GM23338 (cell line): Measurements from ENCODE around the gene FUT7. TPM values are rescaled to one million over a fixed set of nuclear protein-coding genes. Genes with fewer than 3 reads are reported as not detected.

Experiments
- ATAC-seq: fragments of 200-7000 bp; cut with Tn5 transposase; 3 replicates; pipeline ENCODE4 v1.9.1; 2020
- DNase-seq: peaks from one replicate; pipeline ENCODE4 v3.0.0-alpha.2; 2015; ENCODE audit warnings: low spot score
- H2AFZ ChIP-seq: fragments of 200-600 bp; sonication (generic); 2 replicates; pipeline ENCODE4 v1.8.0; 2016; ENCODE audit warnings: antibody characterized with exemption, mild to moderate bottlenecking, moderate library complexity
- H3F3A ChIP-seq: fragments of 200-600 bp; sonication (generic); replicated peaks from 2 replicates; pipeline ENCODE4 v1.8.0; 2017; ENCODE audit warnings: antibody characterized with exemption, mixed run types, low read depth
- H3K27ac ChIP-seq: fragments of 200-600 bp; sonication (generic); 2 replicates; pipeline ENCODE4 v1.6.1; 2016; ENCODE audit warnings: low read depth
- H3K27me3 ChIP-seq: fragments of 200-600 bp; sonication (generic); 2 replicates; pipeline ENCODE4 v1.8.0; 2016; ENCODE audit warnings: mild to moderate bottlenecking, mixed run types, moderate library complexity; ENCODE audit not compliant: insufficient read depth
- H3K36me3 ChIP-seq: fragments of 200-600 bp; sonication (generic); 2 replicates; pipeline ENCODE4 v1.8.0; 2016; ENCODE audit warnings: mild to moderate bottlenecking; ENCODE audit not compliant: insufficient read depth
- H3K4me1 ChIP-seq: fragments of 200-600 bp; sonication (generic); 2 replicates; pipeline ENCODE4 v1.8.0; 2016; ENCODE audit warnings: mild to moderate bottlenecking, moderate library complexity; ENCODE audit not compliant: insufficient read depth
- H3K4me2 ChIP-seq: fragments of 200-600 bp; sonication (generic); 2 replicates; pipeline ENCODE4 v1.7.1; 2017; ENCODE audit warnings: mixed run types
- H3K4me3 ChIP-seq: fragments of 200-600 bp; sonication (generic); 2 replicates; pipeline ENCODE4 v1.6.1; 2016; ENCODE audit warnings: mixed run types
- H3K79me2 ChIP-seq: fragments of 200-600 bp; sonication (generic); replicated peaks from 2 replicates; pipeline ENCODE4 v1.8.0; 2017; ENCODE audit warnings: mild to moderate bottlenecking; ENCODE audit not compliant: insufficient read depth
- H3K9me2 ChIP-seq: fragments of 200-600 bp; sonication (generic); 2 replicates; pipeline ENCODE4 v1.8.0; 2017; ENCODE audit not compliant: insufficient read depth
- H4K20me1 ChIP-seq: fragments of 200-600 bp; sonication (generic); replicated peaks from 2 replicates; pipeline ENCODE4 v1.8.0; 2017; ENCODE audit warnings: mild to moderate bottlenecking; ENCODE audit not compliant: insufficient read depth
- H3K27ac Mint-ChIP-seq: 2 replicates; pipeline ENCODE4 v1.8.0; 2020; ENCODE audit warnings: inconsistent platforms, mild to moderate bottlenecking, moderate library complexity, mixed read lengths
- H3K27me3 Mint-ChIP-seq: 3 replicates; pipeline ENCODE4 v1.8.0; 2022; ENCODE audit warnings: low read depth, mild to moderate bottlenecking, moderate library complexity, mixed read lengths, inconsistent platforms; ENCODE audit not compliant: insufficient read depth, poor library complexity
- H3K36me3 Mint-ChIP-seq: 3 replicates; pipeline ENCODE4 v1.8.0; 2021; ENCODE audit warnings: low read depth, mild to moderate bottlenecking, inconsistent platforms, moderate library complexity, mixed read lengths
- H3K4me1 Mint-ChIP-seq: 3 replicates; pipeline ENCODE4 v1.8.0; 2020; ENCODE audit warnings: mild to moderate bottlenecking, inconsistent platforms, mixed read lengths
- H3K4me3 Mint-ChIP-seq: 3 replicates; pipeline ENCODE4 v1.8.0; 2021; ENCODE audit warnings: moderate library complexity, mild to moderate bottlenecking, inconsistent platforms, mixed read lengths
- H3K9me3 Mint-ChIP-seq: 3 replicates; pipeline ENCODE4 v1.8.0; 2020; ENCODE audit warnings: moderate library complexity, mild to moderate bottlenecking, inconsistent platforms, mixed read lengths
- CREB1 ChIP-seq: fragments of 250-450 bp; sonication (Bioruptor Pico); IDR thresholded peaks from 2 replicates; pipeline ENCODE4 v1.5.0; 2020; ENCODE audit warnings: low read depth, mild to moderate bottlenecking, moderate library complexity
- EZH2 ChIP-seq: fragments of 200-600 bp; sonication (generic); IDR thresholded peaks from one replicate; pipeline ENCODE4 v1.8.0; 2017; ENCODE audit warnings: antibody characterized with exemption, mild to moderate bottlenecking, low read depth; ENCODE audit not compliant: unreplicated experiment
- EZH2phosphoT487 ChIP-seq: fragments of 200-600 bp; sonication (generic); IDR thresholded peaks from one replicate; pipeline ENCODE4 v1.8.1; 2018; ENCODE audit warnings: antibody characterized with exemption; ENCODE audit not compliant: unreplicated experiment
- NANOG ChIP-seq: IDR thresholded peaks from 2 replicates; pipeline ENCODE4 v1.6.1; 2016; ENCODE audit warnings: antibody characterized with exemption, borderline replicate concordance
- POLR2AphosphoS5 ChIP-seq: IDR thresholded peaks from 2 replicates; pipeline ENCODE4 v1.6.1; 2016; ENCODE audit warnings: antibody characterized with exemption, low read depth
- STAT1 ChIP-seq: IDR thresholded peaks from one replicate; pipeline ENCODE4 v1.6.1; 2016; ENCODE audit warnings: antibody characterized with exemption; ENCODE audit not compliant: unreplicated experiment
- ZNF114 ChIP-seq: fragments of 250-450 bp; sonication (Bioruptor Pico); IDR thresholded peaks from 2 replicates; pipeline ENCODE4 v1.5.0; 2020; ENCODE audit warnings: mild to moderate bottlenecking, moderate library complexity
- ZNF331 ChIP-seq: fragments of 250-450 bp; sonication (Bioruptor Pico); IDR thresholded peaks from 2 replicates; pipeline ENCODE4 v1.5.0; 2020; ENCODE audit warnings: low read depth, mild to moderate bottlenecking, moderate library complexity
- ZNF462 ChIP-seq: fragments of 250-450 bp; sonication (Bioruptor Pico); IDR thresholded peaks from 2 replicates; pipeline ENCODE4 v1.5.0; 2020; ENCODE audit warnings: mild to moderate bottlenecking, moderate library complexity
- polyA plus RNA-seq: library from polyadenylated mRNA; unstranded; fragments of >200 nt; fragmentation: Nextera tagmentation; extraction: Ambion mirVana; gene quantifications from 2 replicates; pipeline ENCODE4 v1.2.1, GENCODE V29; 2016
- total RNA-seq: library from RNA; depleted of rRNA; stranded (reverse); fragments of >200 nt; shearing (Covaris generic); gene quantifications from 2 replicates; pipeline ENCODE4 v1.2.3, GENCODE V29; 2014
- TF ChIP-seq, protein P1 (sequence below): IDR thresholded peaks from 2 replicates; pipeline ENCODE4 v1.6.1; 2016; ENCODE audit warnings: antibody characterized with exemption
- TF ChIP-seq, protein P2 (sequence below): IDR thresholded peaks from one replicate; pipeline ENCODE4 v1.6.1; 2018; ENCODE audit warnings: antibody characterized with exemption; ENCODE audit not compliant: unreplicated experiment
- TF ChIP-seq, protein P3 (sequence below), 2 experiments: fragments of 200-600 bp in 1 of 2; sonication (generic) in 1 of 2; conservative IDR thresholded peaks; 2 replicates each; pipeline versions ENCODE4 v1.5.1 to v1.6.1; 2016 to 2017; ENCODE audit warnings: antibody characterized with exemption in 2 of 2, low read depth in 2 of 2, mild to moderate bottlenecking in 2 of 2, moderate library complexity in 1 of 2

FUT7 gene
- total and polyA plus RNA-seq, 2 experiments from 2014 or later = not detected

GRCh38 chr9:136995772-136996311 lies 36.0 kb downstream of the FUT7 start (continued):
- TF ChIP-seq ZNF462 (CRISPR knock-in tag) (no peak), STAT1 (no peak), EZH2 (no peak), NANOG (no peak), CREB1 (no peak), ZNF114 (CRISPR knock-in tag) (no peak), POLR2AphosphoS5 (no peak)

DNA sequence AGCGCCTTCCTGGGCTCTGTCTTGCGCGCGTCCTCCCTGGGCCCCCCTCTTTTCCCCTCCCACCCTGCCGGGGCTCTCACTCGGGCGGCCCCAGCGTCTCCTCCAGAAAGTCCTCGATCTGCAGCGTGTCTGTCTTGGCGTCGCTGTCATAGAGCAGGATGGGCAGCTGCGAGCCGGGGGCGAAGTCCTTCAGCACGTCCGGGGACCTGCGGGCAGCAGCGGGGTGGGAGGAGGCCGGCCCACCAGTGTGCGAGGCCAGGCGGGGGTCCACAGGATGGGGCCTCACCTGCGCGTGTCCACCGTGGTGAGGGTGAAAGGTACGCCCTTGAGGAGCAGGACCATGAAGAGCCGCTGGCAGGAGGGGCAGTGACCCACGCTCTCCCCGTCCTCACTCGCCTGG lies 36.5 kb downstream of the FUT7 start:
- Histone ChIP-seq H3K4me3 (peak overlapping the region; percentile 55), H3K36me3 (no peaks in the 10 kb centered on the region), H4K20me1 (no peaks in the 10 kb centered on the region), H3F3A (no peaks in the 10 kb centered on the region), H3K79me2 (no peaks in the 10 kb centered on the region), H3K4me2 (peak overlapping the region; percentile 86), H3K9me2 (no peaks in the 10 kb centered on the region), H2AFZ (no peak overlapping the region), H3K27ac (no peak overlapping the region), H3K27me3 (peaks cover 49% of the 10 kb centered on the region), H3K4me1 (peaks cover 6% of the 10 kb centered on the region; the same call in 1 of the 2 replicates)
- H3K9me3 Mint-ChIP-seq = peaks cover 10% of the 10 kb centered on the region
- peaks cover 3% of the 10 kb centered on the region for H3K4me1 Mint-ChIP-seq
- DNase-seq (no peak), ATAC-seq (no peak)
- H3K4me3 Mint-ChIP-seq = no peak overlapping the region; the same call in 2 of the 3 replicates
- no peak overlapping the region for H3K27ac Mint-ChIP-seq
- H3K36me3 Mint-ChIP-seq = no peaks in the 10 kb centered on the region; the same call in 2 of the 3 replicates
- peaks cover 26% of the 10 kb centered on the region for H3K27me3 Mint-ChIP-seq
- TF ChIP-seq EZH2 (no peak), CREB1 (no peak), ZNF331 (no peak), EZH2phosphoT487 (no peak), ZNF114 (CRISPR knock-in tag) (no peak)
- TF ChIP-seq, protein P1, sequence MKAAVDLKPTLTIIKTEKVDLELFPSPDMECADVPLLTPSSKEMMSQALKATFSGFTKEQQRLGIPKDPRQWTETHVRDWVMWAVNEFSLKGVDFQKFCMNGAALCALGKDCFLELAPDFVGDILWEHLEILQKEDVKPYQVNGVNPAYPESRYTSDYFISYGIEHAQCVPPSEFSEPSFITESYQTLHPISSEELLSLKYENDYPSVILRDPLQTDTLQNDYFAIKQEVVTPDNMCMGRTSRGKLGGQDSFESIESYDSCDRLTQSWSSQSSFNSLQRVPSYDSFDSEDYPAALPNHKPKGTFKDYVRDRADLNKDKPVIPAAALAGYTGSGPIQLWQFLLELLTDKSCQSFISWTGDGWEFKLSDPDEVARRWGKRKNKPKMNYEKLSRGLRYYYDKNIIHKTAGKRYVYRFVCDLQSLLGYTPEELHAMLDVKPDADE = no peak
- TF ChIP-seq, protein P2, sequence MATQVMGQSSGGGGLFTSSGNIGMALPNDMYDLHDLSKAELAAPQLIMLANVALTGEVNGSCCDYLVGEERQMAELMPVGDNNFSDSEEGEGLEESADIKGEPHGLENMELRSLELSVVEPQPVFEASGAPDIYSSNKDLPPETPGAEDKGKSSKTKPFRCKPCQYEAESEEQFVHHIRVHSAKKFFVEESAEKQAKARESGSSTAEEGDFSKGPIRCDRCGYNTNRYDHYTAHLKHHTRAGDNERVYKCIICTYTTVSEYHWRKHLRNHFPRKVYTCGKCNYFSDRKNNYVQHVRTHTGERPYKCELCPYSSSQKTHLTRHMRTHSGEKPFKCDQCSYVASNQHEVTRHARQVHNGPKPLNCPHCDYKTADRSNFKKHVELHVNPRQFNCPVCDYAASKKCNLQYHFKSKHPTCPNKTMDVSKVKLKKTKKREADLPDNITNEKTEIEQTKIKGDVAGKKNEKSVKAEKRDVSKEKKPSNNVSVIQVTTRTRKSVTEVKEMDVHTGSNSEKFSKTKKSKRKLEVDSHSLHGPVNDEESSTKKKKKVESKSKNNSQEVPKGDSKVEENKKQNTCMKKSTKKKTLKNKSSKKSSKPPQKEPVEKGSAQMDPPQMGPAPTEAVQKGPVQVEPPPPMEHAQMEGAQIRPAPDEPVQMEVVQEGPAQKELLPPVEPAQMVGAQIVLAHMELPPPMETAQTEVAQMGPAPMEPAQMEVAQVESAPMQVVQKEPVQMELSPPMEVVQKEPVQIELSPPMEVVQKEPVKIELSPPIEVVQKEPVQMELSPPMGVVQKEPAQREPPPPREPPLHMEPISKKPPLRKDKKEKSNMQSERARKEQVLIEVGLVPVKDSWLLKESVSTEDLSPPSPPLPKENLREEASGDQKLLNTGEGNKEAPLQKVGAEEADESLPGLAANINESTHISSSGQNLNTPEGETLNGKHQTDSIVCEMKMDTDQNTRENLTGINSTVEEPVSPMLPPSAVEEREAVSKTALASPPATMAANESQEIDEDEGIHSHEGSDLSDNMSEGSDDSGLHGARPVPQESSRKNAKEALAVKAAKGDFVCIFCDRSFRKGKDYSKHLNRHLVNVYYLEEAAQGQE = no peak
- TF ChIP-seq, protein P3, sequence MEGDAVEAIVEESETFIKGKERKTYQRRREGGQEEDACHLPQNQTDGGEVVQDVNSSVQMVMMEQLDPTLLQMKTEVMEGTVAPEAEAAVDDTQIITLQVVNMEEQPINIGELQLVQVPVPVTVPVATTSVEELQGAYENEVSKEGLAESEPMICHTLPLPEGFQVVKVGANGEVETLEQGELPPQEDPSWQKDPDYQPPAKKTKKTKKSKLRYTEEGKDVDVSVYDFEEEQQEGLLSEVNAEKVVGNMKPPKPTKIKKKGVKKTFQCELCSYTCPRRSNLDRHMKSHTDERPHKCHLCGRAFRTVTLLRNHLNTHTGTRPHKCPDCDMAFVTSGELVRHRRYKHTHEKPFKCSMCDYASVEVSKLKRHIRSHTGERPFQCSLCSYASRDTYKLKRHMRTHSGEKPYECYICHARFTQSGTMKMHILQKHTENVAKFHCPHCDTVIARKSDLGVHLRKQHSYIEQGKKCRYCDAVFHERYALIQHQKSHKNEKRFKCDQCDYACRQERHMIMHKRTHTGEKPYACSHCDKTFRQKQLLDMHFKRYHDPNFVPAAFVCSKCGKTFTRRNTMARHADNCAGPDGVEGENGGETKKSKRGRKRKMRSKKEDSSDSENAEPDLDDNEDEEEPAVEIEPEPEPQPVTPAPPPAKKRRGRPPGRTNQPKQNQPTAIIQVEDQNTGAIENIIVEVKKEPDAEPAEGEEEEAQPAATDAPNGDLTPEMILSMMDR (conservative IDR thresholded peaks at IDR 0.05; ENCODE audit: low read depth in 2 of 2) = no peak
